Measurements from ENCODE around the gene FAM110C. TPM values are rescaled to one million over a fixed set of nuclear protein-coding genes. Genes with fewer than 3 reads are reported as not detected.
"Not testable (repeated sequence)": the region's sequence is repeated elsewhere in the genome, so short reads cannot be mapped to it uniquely, and the experiment has no call there.

The FAM110C gene
- total RNA-seq, 2 donors from 2014 or later = 7.3 to 17.7 TPM

DNA sequence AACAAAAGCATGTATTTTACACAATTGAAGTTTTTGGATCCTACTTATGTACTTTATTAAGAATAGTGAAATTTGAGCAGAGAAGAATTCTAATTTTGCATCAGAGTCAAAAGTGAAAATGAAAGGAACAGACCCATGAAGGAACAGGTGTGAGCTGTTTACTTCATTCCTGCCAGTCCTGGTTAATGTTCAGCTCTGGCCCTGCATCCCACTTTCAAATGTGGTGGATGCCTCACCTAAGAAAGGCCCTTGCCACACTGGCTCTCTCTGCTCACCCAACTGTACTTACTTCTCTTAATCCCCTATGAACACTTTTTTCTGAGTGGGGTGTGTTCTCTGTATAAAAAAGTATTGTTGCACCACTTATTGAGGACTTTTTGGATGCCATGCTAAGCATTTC lies 22.2 kb downstream of the FAM110C start:
- Histone ChIP-seq H3K27me3 (replicated peaks; ENCODE audit: insufficient read depth) (peaks cover 3% of the 10 kb centered on the region), H3K4me3 (no peak overlapping the region), H3K4me1 (replicated peaks) (no peaks in the 10 kb centered on the region), H3K27ac (no peak overlapping the region), H3K36me3 (no peaks in the 10 kb centered on the region), H3K9me3 (no peaks in the 10 kb centered on the region)
- TF ChIP-seq, protein P1, sequence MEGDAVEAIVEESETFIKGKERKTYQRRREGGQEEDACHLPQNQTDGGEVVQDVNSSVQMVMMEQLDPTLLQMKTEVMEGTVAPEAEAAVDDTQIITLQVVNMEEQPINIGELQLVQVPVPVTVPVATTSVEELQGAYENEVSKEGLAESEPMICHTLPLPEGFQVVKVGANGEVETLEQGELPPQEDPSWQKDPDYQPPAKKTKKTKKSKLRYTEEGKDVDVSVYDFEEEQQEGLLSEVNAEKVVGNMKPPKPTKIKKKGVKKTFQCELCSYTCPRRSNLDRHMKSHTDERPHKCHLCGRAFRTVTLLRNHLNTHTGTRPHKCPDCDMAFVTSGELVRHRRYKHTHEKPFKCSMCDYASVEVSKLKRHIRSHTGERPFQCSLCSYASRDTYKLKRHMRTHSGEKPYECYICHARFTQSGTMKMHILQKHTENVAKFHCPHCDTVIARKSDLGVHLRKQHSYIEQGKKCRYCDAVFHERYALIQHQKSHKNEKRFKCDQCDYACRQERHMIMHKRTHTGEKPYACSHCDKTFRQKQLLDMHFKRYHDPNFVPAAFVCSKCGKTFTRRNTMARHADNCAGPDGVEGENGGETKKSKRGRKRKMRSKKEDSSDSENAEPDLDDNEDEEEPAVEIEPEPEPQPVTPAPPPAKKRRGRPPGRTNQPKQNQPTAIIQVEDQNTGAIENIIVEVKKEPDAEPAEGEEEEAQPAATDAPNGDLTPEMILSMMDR (IDR thresholded peaks at IDR 0.05) = no peak
- TF ChIP-seq POLR2AphosphoS5 (IDR thresholded peaks at IDR 0.05) (no peak), POLR2A (IDR thresholded peaks at IDR 0.05) (no peak)
- no peak for DNase-seq (ENCODE audit: low spot score)
- intact Hi-C loops (cut with DNase I) = no loop called here

DNA sequence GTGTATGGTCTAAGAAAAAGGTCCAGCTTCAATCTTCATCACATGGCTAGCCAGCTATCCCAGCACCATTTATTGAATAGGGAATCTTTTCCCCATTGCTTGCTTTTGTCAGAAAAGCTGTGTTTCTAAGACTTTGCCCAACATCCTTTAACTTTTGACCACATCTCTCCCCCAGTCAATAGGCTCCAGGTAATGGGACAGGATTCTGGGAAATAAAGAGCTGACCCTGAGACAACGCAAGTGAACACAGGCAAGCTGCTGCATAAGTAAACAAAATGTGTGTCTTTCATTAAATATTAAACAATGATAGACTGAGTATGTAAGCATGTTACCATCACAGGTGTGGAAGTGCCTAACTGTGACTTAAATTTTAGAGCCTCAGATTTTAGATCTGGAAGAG lies 23.0 kb downstream of the FAM110C start:
- no peak overlapping the region for H3K27ac ChIP-seq
- DNase-seq (ENCODE audit: low spot score) = no peak
- H3K4me1 ChIP-seq (replicated peaks) = no peaks in the 10 kb centered on the region
- H3K36me3 ChIP-seq = no peaks in the 10 kb centered on the region
- no peak for TF ChIP-seq POLR2AphosphoS5 (IDR thresholded peaks at IDR 0.05)
- TF ChIP-seq, protein P1 (IDR thresholded peaks at IDR 0.05) = no peak
- no peak for TF ChIP-seq POLR2A (IDR thresholded peaks at IDR 0.05)
- peaks cover 2% of the 10 kb centered on the region for H3K27me3 ChIP-seq (replicated peaks; ENCODE audit: insufficient read depth)
- H3K9me3 ChIP-seq = no peaks in the 10 kb centered on the region
- no peak overlapping the region for H3K4me3 ChIP-seq
- intact Hi-C loops (cut with DNase I) = no loop called here
- WGBS = 82% methylated on average over 1 of the region's 1 CpG

DNA sequence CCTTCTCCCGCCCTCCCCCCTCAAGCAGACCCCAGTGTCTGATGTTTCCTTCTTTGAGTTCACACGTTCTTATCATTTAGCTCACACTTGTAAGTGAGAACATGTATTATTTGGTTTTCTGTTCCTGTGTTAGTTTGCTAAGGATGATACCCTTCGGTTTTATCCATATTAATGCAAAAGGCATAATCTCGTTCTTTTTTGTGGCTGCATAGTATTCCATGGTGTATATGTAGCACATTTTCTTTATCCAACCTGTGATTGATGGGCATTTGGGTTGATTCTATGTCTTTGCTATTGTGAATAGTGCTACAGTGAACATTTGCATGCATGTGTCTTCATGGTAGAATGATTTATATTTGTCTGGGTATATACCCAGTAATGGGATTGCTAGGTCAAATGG lies 24.1 kb downstream of the FAM110C start:
- H3K27me3 ChIP-seq (replicated peaks; ENCODE audit: insufficient read depth); H3K4me3 ChIP-seq; intact Hi-C loops (cut with DNase I); H3K9me3 ChIP-seq; H3K27ac ChIP-seq; DNase-seq (ENCODE audit: low spot score); H3K36me3 ChIP-seq; H3K4me1 ChIP-seq (replicated peaks): not testable (repeated sequence)
- WGBS = 87% methylated on average over 4 of the region's 4 CpGs

DNA sequence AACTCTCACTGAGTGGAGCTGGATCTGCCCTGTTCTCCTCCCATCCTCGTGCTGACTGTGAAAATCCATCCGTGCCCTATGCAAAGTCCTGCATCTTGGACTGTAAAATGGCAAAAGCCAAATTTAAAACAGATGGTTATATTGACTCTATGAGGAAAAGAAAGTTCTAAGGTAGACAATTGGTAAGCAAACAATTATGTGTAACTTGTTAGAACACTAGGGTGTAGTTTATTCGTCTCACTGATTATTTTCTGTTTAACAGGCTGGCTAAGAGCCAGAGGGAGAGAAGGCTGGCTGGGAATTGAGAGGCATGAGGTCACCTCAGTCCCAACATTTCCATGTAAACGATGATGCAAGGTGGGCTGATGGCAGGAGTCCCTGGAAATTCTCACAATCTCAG lies 26.0 kb downstream of the FAM110C start:
- peak; percentile 34 for TF ChIP-seq POLR2AphosphoS5 (IDR thresholded peaks at IDR 0.05)
- H3K4me1 ChIP-seq (replicated peaks); H3K27ac ChIP-seq; H3K36me3 ChIP-seq; H3K4me3 ChIP-seq; H3K27me3 ChIP-seq (replicated peaks; ENCODE audit: insufficient read depth); H3K9me3 ChIP-seq; intact Hi-C loops (cut with DNase I); DNase-seq (ENCODE audit: low spot score): not testable (repeated sequence)
- 17% methylated on average over 4 of the region's 4 CpGs for WGBS

DNA sequence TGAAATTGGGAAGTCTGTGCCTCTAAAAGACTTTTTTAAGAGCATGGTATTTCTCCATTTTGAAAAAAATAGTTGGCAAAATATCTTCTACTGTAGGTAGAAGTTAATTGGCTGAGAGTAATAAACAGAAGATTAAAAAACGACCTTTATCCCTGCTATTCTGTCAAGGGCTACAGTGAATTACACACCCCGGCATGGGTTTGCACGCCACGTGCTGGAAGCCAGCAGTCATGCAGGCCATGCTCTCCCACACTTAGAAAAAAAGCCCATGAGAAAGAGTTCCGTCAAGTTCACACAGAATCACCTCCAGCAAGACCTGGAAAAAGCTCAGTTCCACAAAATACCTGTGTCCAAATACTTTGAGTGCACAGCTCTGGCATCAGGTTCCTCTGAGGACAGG lies 26.8 kb downstream of the FAM110C start:
- no peak for TF ChIP-seq POLR2A (IDR thresholded peaks at IDR 0.05)
- TF ChIP-seq, protein P1 (IDR thresholded peaks at IDR 0.05) = no peak
- TF ChIP-seq POLR2AphosphoS5 (IDR thresholded peaks at IDR 0.05) = no peak
- 76% methylated on average over 5 of the region's 5 CpGs for WGBS
- Histone ChIP-seq H3K36me3 (no peaks in the 10 kb centered on the region), H3K27me3 (replicated peaks; ENCODE audit: insufficient read depth) (no peaks in the 10 kb centered on the region), H3K27ac (no peak overlapping the region), H3K4me3 (no peak overlapping the region), H3K4me1 (replicated peaks) (no peaks in the 10 kb centered on the region), H3K9me3 (no peaks in the 10 kb centered on the region)
- intact Hi-C loops (cut with DNase I) = no loop called here
- DNase-seq (ENCODE audit: low spot score) = no peak

DNA sequence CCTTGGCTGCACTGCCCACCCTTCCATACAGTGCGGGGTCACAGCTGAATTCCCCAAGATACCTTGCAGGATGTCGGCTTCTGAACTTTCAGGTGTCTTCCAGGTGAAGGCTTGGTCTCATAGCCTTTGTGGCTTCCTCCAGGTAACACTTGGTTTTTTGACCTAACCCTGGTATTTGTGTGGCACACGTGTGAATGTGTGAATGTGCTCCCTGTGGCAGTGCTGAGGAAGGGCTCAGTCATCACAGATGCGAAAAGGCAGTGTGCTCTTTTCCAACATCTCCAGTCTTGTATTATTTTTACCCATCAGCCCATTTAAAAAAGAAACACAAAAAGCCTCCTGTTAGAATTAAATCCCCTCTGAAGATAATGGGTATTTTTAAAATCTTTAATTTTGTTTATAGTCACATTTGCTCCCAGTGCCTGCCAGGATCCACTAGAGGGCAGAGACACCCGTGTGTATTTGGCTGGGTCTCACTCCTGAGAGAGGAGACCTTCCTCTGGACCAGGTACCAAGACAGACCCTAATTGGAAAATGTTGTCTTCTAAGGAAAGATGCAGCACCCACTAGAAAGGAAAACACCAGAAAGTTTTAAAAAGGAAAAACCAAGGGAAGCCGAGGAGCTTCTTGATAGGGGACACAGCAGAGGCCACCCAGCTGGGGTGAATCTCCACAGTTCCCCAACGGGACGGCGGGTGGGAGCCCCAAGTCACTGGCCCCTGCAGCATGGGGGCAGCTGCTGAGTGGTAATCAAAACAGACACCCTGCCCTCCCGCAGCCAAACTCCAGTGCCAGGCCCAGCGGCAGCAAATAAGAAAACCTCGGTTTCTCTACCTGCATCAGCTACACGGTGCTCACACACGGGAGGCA lies 27.7 kb downstream of the FAM110C start:
- WGBS = 79% methylated on average over 14 of the region's 14 CpGs
- DNase-seq (ENCODE audit: low spot score) = no peak
- TF ChIP-seq, protein P1 (IDR thresholded peaks at IDR 0.05) = peak in 3 of 4 experiments; percentile 22 to 62 (median 52)
- no peak for TF ChIP-seq POLR2A (IDR thresholded peaks at IDR 0.05)
- no peaks in the 10 kb centered on the region for H3K4me1 ChIP-seq (replicated peaks)
- intact Hi-C loops (cut with DNase I) = no loop called here
- H3K36me3 ChIP-seq = no peaks in the 10 kb centered on the region
- no peak overlapping the region for H3K27ac ChIP-seq
- H3K9me3 ChIP-seq = no peaks in the 10 kb centered on the region
- no peak overlapping the region for H3K4me3 ChIP-seq
- H3K27me3 ChIP-seq (replicated peaks; ENCODE audit: insufficient read depth) = no peaks in the 10 kb centered on the region

DNA sequence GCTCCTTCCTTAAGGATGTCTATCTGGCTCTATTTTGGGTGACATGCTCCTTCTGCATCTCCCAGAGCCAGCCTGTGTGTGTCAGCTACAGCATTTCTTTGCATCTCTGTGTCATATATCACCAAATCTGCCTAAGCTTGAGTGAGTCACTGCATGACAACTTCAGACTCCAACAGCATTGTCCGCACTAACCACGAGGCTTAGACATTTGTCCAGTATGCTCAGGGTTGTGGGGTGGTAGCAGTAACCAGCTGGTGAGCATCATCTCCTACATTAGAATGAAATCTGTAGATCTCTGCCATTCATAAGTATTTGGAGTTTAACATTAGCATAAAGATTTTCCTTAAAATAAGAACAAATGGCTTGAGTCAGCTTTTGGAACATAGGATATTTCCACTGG lies 30.4 kb downstream of the FAM110C start:
- DNase-seq (ENCODE audit: low spot score); H3K9me3 ChIP-seq; H3K4me3 ChIP-seq; H3K4me1 ChIP-seq (replicated peaks); H3K36me3 ChIP-seq; H3K27ac ChIP-seq; H3K27me3 ChIP-seq (replicated peaks; ENCODE audit: insufficient read depth); intact Hi-C loops (cut with DNase I): not testable (repeated sequence)
- WGBS = 64% methylated on average over 2 of the region's 2 CpGs
